ENCODE measurements around the gene SPRR1B.
"Not testable (repeated sequence)": the region's sequence is repeated elsewhere in the genome, so short reads cannot be mapped to it uniquely, and the experiment has no call there.

Gene SPRR1B

GRCh38 chr1:153035211-153035610 is 4.2 kb downstream of the SPRR1B start:
- no peak for DNase-seq (ENCODE audit: low read depth in 3 of 3, low spot score in 1 of 3)

GRCh38 chr1:153040950-153041631 is 10.1 kb downstream of the SPRR1B start, which contains the start of gene SPRR2D:
Gene SPRR2D (minus strand): TSS chr1:153041120. CDS start chr1:153040346, 774 bp downstream.
- DNase-seq (ENCODE audit: low read depth in 3 of 3, low spot score in 1 of 3) = no peak

GRCh38 chr1:153049211-153049610 is 18.2 kb downstream of the SPRR1B start:
- DNase-seq (ENCODE audit: low read depth in 3 of 3, low spot score in 1 of 3) = no peak

GRCh38 chr1:153056111-153056510 is 25.1 kb downstream of the SPRR1B start:
- DNase-seq (ENCODE audit: low read depth in 3 of 3, low spot score in 1 of 3) = not testable (repeated sequence)

GRCh38 chr1:153057375-153057774 is 26.4 kb downstream of the SPRR1B start, which contains the start of gene SPRR2A:
Gene SPRR2A (minus strand): TSS chr1:153057512. CDS start chr1:153056735, 777 bp downstream.
- DNase-seq (ENCODE audit: low read depth in 3 of 3, low spot score in 1 of 3) = no peak

- no peak for DNase-seq (ENCODE audit: low read depth in 3 of 3, low spot score in 1 of 3)
Observed at GRCh38 chr1:153058154-153058553, 27.2 kb downstream of the SPRR1B start.

DNA sequence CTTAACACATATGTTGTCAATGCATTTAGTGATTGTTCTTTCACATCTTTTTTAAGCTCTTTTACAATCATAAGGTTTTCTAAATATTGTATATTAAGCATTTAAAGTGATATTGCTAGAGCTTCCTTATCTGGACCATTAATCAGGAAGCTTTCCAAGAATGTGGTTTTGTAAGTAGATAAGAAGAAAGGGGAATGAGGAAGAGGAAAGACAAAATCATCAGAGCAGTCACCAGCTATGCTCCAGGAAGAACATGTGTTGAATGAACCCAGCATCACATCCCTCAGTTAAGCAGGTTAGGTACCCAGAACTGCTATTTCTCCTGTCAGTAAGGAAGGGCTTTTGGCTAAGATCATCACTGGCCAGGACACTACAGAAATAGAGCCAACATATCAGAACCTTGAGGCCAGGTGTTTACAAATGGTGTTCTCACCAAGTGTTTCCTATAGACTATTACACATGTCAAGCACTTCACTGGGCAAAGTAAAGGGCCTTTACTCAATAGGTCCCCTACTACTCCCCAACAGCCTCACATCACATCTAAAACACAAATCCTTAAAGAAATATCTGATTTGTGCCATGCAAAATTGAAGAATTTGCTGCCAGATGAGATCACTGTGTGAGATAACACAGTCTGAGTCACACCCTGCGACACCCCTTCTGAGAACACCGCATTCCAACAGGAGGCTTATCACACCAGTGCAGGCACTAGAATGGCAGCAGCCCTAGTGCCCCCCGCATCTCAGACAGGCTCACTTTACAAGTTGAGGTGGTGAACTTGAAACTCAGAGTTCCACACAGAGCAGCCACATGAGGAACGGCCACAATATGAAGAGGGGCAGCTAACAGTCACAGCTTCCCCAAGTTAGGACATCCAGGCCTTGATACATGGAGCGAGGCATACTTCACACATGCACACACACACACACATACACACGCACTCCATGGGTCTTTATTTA is 28.1 kb downstream of the SPRR1B start:
- DNase-seq (ENCODE audit: low read depth in 3 of 3, low spot score in 1 of 3) = no peak

- no peak for DNase-seq (ENCODE audit: low read depth in 3 of 3, low spot score in 1 of 3)
Observed at GRCh38 chr1:153070243-153070642, 39.2 kb downstream of the SPRR1B start.

DNA sequence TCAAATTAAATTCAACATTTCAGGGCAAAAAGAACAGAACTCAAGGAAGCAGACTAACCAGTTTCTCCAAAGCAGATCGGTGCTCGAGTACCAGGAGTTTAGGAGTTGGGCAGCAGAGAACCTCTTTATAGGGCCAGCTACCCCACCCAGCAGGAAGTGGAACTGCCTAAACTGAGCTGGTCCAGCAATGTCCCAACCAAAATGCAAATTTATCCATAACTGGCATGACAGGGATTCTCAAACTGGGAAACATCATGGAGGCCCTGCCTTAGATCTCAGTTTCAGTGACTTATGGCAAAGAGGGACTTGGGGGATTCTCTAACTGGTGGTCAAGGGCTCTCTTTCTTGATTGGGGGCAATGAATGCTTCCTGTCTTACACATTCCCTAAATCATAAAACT is 40.5 kb downstream of the SPRR1B start, which contains the start of gene SPRR2B:
TSS of gene SPRR2B (minus strand) at position 101 of the 400 bp plus-strand sequence. CDS start 772 bp downstream, outside the sequence.
- DNase-seq (ENCODE audit: low read depth in 3 of 3, low spot score in 1 of 3) = no peak

GRCh38 chr1:153072806-153073726 is 42.1 kb downstream of the SPRR1B start:
- no peak for DNase-seq (ENCODE audit: low read depth in 3 of 3, low spot score in 1 of 3)

DNA sequence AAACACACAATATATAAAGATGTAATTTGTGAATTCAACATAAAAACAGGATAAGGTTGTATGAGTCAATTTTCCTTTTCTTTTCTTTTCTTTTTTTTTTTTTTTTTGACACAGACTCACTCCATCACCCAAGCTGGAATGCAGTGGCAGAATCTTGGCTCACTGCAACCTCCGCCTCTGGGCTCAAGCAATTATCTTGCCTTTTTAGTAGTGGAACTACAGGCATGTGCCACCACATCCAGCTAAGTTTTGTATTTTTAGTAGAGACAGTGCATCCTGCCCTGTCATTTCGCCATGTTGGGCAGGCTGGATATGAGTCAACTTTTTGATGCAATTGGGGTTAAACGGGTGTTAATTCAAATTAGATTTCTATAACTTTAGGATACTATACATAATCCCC is 50.7 kb downstream of the SPRR1B start:
- DNase-seq (ENCODE audit: low read depth in 3 of 3, low spot score in 1 of 3) = no peak

All from stimulated activated CD4-positive, alpha-beta T cell treated with anti-CD3 and anti-CD28 coated beads, TNF-alpha, amount 100 ng/mL, for 1 hour (primary cell).